Aorta (tissue), 5 donors: ENCODE results near the gene PTGIS. TPM values are rescaled to one million over a fixed set of nuclear protein-coding genes. Genes with fewer than 3 reads are reported as not detected.

Source experiments
- ATAC-seq: fragments of 200-7000 bp; cut with Tn5 transposase; one replicate; pipeline ENCODE4 v1.9.1; 2022; ENCODE audit warnings: moderate library complexity; ENCODE audit not compliant: low FRiP score
- DNase-seq, 2 donors: peaks; one replicate each; pipeline ENCODE4 v3.0.0-alpha.2; 2020
- H3K27ac ChIP-seq, 2 donors: one replicate each; pipeline ENCODE4 v1.5.1; 2013; ENCODE audit warnings: low read length in 2 of 2, mild to moderate bottlenecking in 2 of 2, moderate library complexity in 2 of 2, control low read depth in 1 of 2, inconsistent platforms in 1 of 2, low read depth in 1 of 2
- H3K27me3 ChIP-seq, 2 donors: one replicate each; pipeline ENCODE4 v1.6.1; 2013; ENCODE audit warnings: control low read depth in 1 of 2, low read length in 1 of 2, mild to moderate bottlenecking in 1 of 2, moderate library complexity in 1 of 2; ENCODE audit not compliant: insufficient read depth in 2 of 2, control insufficient read depth in 1 of 2
- H3K36me3 ChIP-seq, 2 donors: one replicate each; pipeline ENCODE4 v1.6.1; 2013; ENCODE audit warnings: control low read depth in 1 of 2, low read length in 1 of 2, mild to moderate bottlenecking in 1 of 2; ENCODE audit not compliant: insufficient read depth in 2 of 2, control insufficient read depth in 1 of 2
- H3K4me1 ChIP-seq, 2 donors: one replicate each; pipeline ENCODE4 v1.6.1; 2013; ENCODE audit warnings: low read length in 2 of 2, control low read depth in 1 of 2, mild to moderate bottlenecking in 1 of 2, moderate library complexity in 1 of 2; ENCODE audit not compliant: insufficient read depth in 2 of 2, control insufficient read depth in 1 of 2
- H3K4me3 ChIP-seq, 2 donors: one replicate each; pipeline ENCODE4 v1.5.1; 2013; ENCODE audit warnings: low read length in 2 of 2, control low read depth in 1 of 2, mild to moderate bottlenecking in 1 of 2
- H3K9me3 ChIP-seq: one replicate; pipeline ENCODE4 v1.6.1; 2013; ENCODE audit warnings: mild to moderate bottlenecking, low read length; ENCODE audit not compliant: control insufficient read depth
- WGBS, 2 donors: extraction: QIAGEN DNeasy Blood & Tissue Kit; methylation state at CpG; one replicate each; pipeline ENCODE4 v1.1.7; 2013; 5-methylcytosine and 5-hydroxymethylcytosine counted together
- intact Hi-C, 2 donors: fragments of 100-400 bp; cut with DNase I; formaldehyde crosslinking; loops; one replicate each; pipeline versions ENCODE4 v1.14.2 to v1.15.0; 2022
- polyA plus RNA-seq, 2 donors: library from polyadenylated mRNA; stranded (reverse); fragments of 200-250 nt; gene quantifications; one replicate each; pipeline ENCODE4 v1.2.3, GENCODE V29; 2013
- total RNA-seq, 2 donors: library from RNA; stranded (reverse); fragmentation: NEBNext Ultra II Directional; extraction: Animal tissue kit (Norgen Biotek cat#: 25700); gene quantifications; one replicate each; pipeline ENCODE4 v1.2.1, GENCODE V29; 2021
- donor health status: healthy with polysubstance abuse.
- donor health status: Bipolar disorder and iron deficiency.
- donor health status: DM: no; HTN: no; CAD: no.
- donor health status: DM: no; HTN: no; CAD: no.
- donor health status: DM: yes; HTN: yes; CAD: no.

The PTGIS gene
- total and polyA plus RNA-seq, 4 donors = 53.6 to 637 (median 233) TPM

- H3K4me3 ChIP-seq = no peak overlapping the region
- intact Hi-C loops = no loop called here
- ATAC-seq (no peak), DNase-seq (no peak)
- H3K9me3 ChIP-seq = no peaks in the 10 kb centered on the region
- no peaks in the 10 kb centered on the region for H3K36me3 ChIP-seq
- H3K27ac ChIP-seq = peak overlapping the region; percentile 15 to 77
- WGBS, 2 donors = 54 to 73% methylated on average over 4 of the region's 4 CpGs
- H3K4me1 ChIP-seq = peaks cover 4 to 10% of the 10 kb centered on the region in 2 donors
- H3K27me3 ChIP-seq = no peaks in the 10 kb centered on the region
Observed at GRCh38 chr20:49583343-49583668, 15.4 kb upstream of the PTGIS start.

GRCh38 chr20:49582413-49583334 lies 14.7 kb upstream of the PTGIS start:
- Histone ChIP-seq H3K9me3 (no peaks in the 10 kb centered on the region), H3K27ac (peak overlapping the region; percentile 15 to 77), H3K27me3 (no peaks in the 10 kb centered on the region), H3K4me1 (peaks cover 4 to 10% of the 10 kb centered on the region in 2 donors), H3K36me3 (no peaks in the 10 kb centered on the region), H3K4me3 (no peak overlapping the region)
- WGBS, 2 donors = 90 to 94% methylated on average over 10 of the region's 10 CpGs
- intact Hi-C loops = no loop called here
- DNase-seq (no peak), ATAC-seq (no peak)

- ATAC-seq (no peak), DNase-seq (no peak)
- Histone ChIP-seq H3K4me1 (peaks cover 0 to 10% of the 10 kb centered on the region in 2 donors), H3K27ac (peak overlapping the region; percentile 52 to 87), H3K9me3 (no peaks in the 10 kb centered on the region), H3K36me3 (no peaks in the 10 kb centered on the region), H3K27me3 (no peaks in the 10 kb centered on the region), H3K4me3 (no peak overlapping the region)
- WGBS, 2 donors = 85 to 94% methylated on average over 1 of the region's 1 CpG
- intact Hi-C loops = no loop called here
Observed at GRCh38 chr20:49581482-49581881, 13.5 kb upstream of the PTGIS start.

- Histone ChIP-seq H3K4me3 (no peak overlapping the region), H3K27ac (peak overlapping the region; percentile 14 to 87), H3K27me3 (no peaks in the 10 kb centered on the region), H3K4me1 (peaks cover 0 to 10% of the 10 kb centered on the region in 2 donors), H3K9me3 (no peaks in the 10 kb centered on the region), H3K36me3 (no peaks in the 10 kb centered on the region)
- ATAC-seq = no peak
- no peak for DNase-seq
- WGBS, 2 donors = 0 to 1% methylated on average over 1 of the region's 1 CpG
- intact Hi-C loops = no loop called here
Observed at GRCh38 chr20:49580813-49581174, 12.9 kb upstream of the PTGIS start.

GRCh38 chr20:49579874-49580812 lies 12.2 kb upstream of the PTGIS start:
- peak in 1 of 2 donors; percentile 61 for DNase-seq
- H3K4me1 ChIP-seq = peaks cover 0 to 8% of the 10 kb centered on the region in 2 donors
- H3K36me3 ChIP-seq = no peaks in the 10 kb centered on the region
- intact Hi-C loops = no loop called here
- peak overlapping the region; percentile 58 to 94 for H3K27ac ChIP-seq
- H3K9me3 ChIP-seq = no peaks in the 10 kb centered on the region
- no peaks in the 10 kb centered on the region for H3K27me3 ChIP-seq
- no peak for ATAC-seq
- H3K4me3 ChIP-seq = no peak overlapping the region
- WGBS, 2 donors = 5 to 14% methylated on average over 15 of the region's 15 CpGs

- H3K36me3 ChIP-seq = no peaks in the 10 kb centered on the region
- peaks cover 0 to 2% of the 10 kb centered on the region in 2 donors for H3K4me1 ChIP-seq
- intact Hi-C loops = no loop called here
- DNase-seq (no peak), ATAC-seq (no peak)
- no peaks in the 10 kb centered on the region for H3K27me3 ChIP-seq
- 80 to 83% methylated on average over 4 of the region's 4 CpGs for WGBS, 2 donors
- peak overlapping the region; percentile 58 to 94 for H3K27ac ChIP-seq
- no peaks in the 10 kb centered on the region for H3K9me3 ChIP-seq
- H3K4me3 ChIP-seq = no peak overlapping the region
Observed at GRCh38 chr20:49579195-49579594, 11.3 kb upstream of the PTGIS start.

GRCh38 chr20:49578436-49578835 lies 10.5 kb upstream of the PTGIS start:
- H3K4me3 ChIP-seq = no peak overlapping the region
- H3K4me1 ChIP-seq = peaks cover 0 to 2% of the 10 kb centered on the region in 2 donors
- WGBS, 2 donors = 80 to 88% methylated on average over 4 of the region's 4 CpGs
- H3K9me3 ChIP-seq = no peaks in the 10 kb centered on the region
- H3K27me3 ChIP-seq = no peaks in the 10 kb centered on the region
- DNase-seq (no peak), ATAC-seq (no peak)
- H3K36me3 ChIP-seq = no peaks in the 10 kb centered on the region
- intact Hi-C loops = no loop called here
- peak overlapping the region; percentile 58 to 75 for H3K27ac ChIP-seq

- intact Hi-C loops = no loop called here
- H3K9me3 ChIP-seq = no peaks in the 10 kb centered on the region
- no peaks in the 10 kb centered on the region for H3K27me3 ChIP-seq
- DNase-seq (no peak), ATAC-seq (peak; percentile 33)
- peak overlapping the region; percentile 76 to 83 for H3K27ac ChIP-seq
- H3K36me3 ChIP-seq = no peaks in the 10 kb centered on the region
- WGBS, 2 donors = 9 to 10% methylated on average over 5 of the region's 5 CpGs
- peaks cover 2% of the 10 kb centered on the region in 2 donors for H3K4me1 ChIP-seq
- H3K4me3 ChIP-seq = no peak overlapping the region
Observed at GRCh38 chr20:49575551-49576060, 7.7 kb upstream of the PTGIS start.
